ENCODE measurements around the gene C16orf92.

C16orf92 gene

GRCh38 chr16:29982560-29983419, 40.2 kb upstream of the C16orf92 start:
- H3K9me3 ChIP-seq (ENCODE audit: control insufficient read depth in 2 of 2, low read length in 2 of 2) = no peaks in the 10 kb centered on the region
- H3K27me3 ChIP-seq (ENCODE audit: control insufficient read depth in 2 of 2, insufficient read depth in 2 of 2, low read length in 2 of 2) = no peaks in the 10 kb centered on the region
- peaks cover 85 to 95% of the 10 kb centered on the region in 2 donors for H3K36me3 ChIP-seq (ENCODE audit: control insufficient read depth in 2 of 2, insufficient read depth in 2 of 2, low read length in 2 of 2)
- H3K9ac ChIP-seq (ENCODE audit: low read depth in 1 of 2, low read length in 2 of 2) = no peak overlapping the region
- no peak overlapping the region for H3K4me3 ChIP-seq (ENCODE audit: low read length in 2 of 2)
- H3K27ac ChIP-seq (ENCODE audit: low read depth in 2 of 2, low read length in 2 of 2) = no peak overlapping the region
- H3K4me1 ChIP-seq (ENCODE audit: control insufficient read depth in 2 of 2, insufficient read depth in 2 of 2, low read length in 2 of 2) = no peaks in the 10 kb centered on the region

- H3K4me3 ChIP-seq (ENCODE audit: low read length in 2 of 2) = no peak overlapping the region
- peaks cover 77 to 91% of the 10 kb centered on the region in 2 donors for H3K36me3 ChIP-seq (ENCODE audit: control insufficient read depth in 2 of 2, insufficient read depth in 2 of 2, low read length in 2 of 2)
- no peaks in the 10 kb centered on the region for H3K9me3 ChIP-seq (ENCODE audit: control insufficient read depth in 2 of 2, low read length in 2 of 2)
- no peaks in the 10 kb centered on the region for H3K27me3 ChIP-seq (ENCODE audit: control insufficient read depth in 2 of 2, insufficient read depth in 2 of 2, low read length in 2 of 2)
- H3K27ac ChIP-seq (ENCODE audit: low read depth in 2 of 2, low read length in 2 of 2) = no peak overlapping the region
- H3K4me1 ChIP-seq (ENCODE audit: control insufficient read depth in 2 of 2, insufficient read depth in 2 of 2, low read length in 2 of 2) = no peaks in the 10 kb centered on the region
- no peak overlapping the region for H3K9ac ChIP-seq (ENCODE audit: low read depth in 1 of 2, low read length in 2 of 2)
Observed at GRCh38 chr16:29983420-29984136, 39.4 kb upstream of the C16orf92 start.

- Histone ChIP-seq H3K4me3 (ENCODE audit: low read length in 2 of 2) (no peak overlapping the region), H3K36me3 (ENCODE audit: control insufficient read depth in 2 of 2, insufficient read depth in 2 of 2, low read length in 2 of 2) (peaks cover 70 to 89% of the 10 kb centered on the region in 2 donors), H3K27ac (ENCODE audit: low read depth in 2 of 2, low read length in 2 of 2) (no peak overlapping the region), H3K9ac (ENCODE audit: low read depth in 1 of 2, low read length in 2 of 2) (no peak overlapping the region), H3K9me3 (ENCODE audit: control insufficient read depth in 2 of 2, low read length in 2 of 2) (no peaks in the 10 kb centered on the region), H3K4me1 (ENCODE audit: control insufficient read depth in 2 of 2, insufficient read depth in 2 of 2, low read length in 2 of 2) (peaks cover 2 to 3% of the 10 kb centered on the region in 2 donors), H3K27me3 (ENCODE audit: control insufficient read depth in 2 of 2, insufficient read depth in 2 of 2, low read length in 2 of 2) (no peaks in the 10 kb centered on the region)
Observed at GRCh38 chr16:29984137-29984763, 38.7 kb upstream of the C16orf92 start.

GRCh38 chr16:29984764-29985147, 38.2 kb upstream of the C16orf92 start:
- Histone ChIP-seq H3K4me1 (ENCODE audit: control insufficient read depth in 2 of 2, insufficient read depth in 2 of 2, low read length in 2 of 2) (peaks cover 5 to 7% of the 10 kb centered on the region in 2 donors), H3K4me3 (ENCODE audit: low read length in 2 of 2) (no peak overlapping the region), H3K9me3 (ENCODE audit: control insufficient read depth in 2 of 2, low read length in 2 of 2) (no peaks in the 10 kb centered on the region), H3K27me3 (ENCODE audit: control insufficient read depth in 2 of 2, insufficient read depth in 2 of 2, low read length in 2 of 2) (no peaks in the 10 kb centered on the region), H3K9ac (ENCODE audit: low read depth in 1 of 2, low read length in 2 of 2) (no peak overlapping the region), H3K27ac (ENCODE audit: low read depth in 2 of 2, low read length in 2 of 2) (no peak overlapping the region), H3K36me3 (ENCODE audit: control insufficient read depth in 2 of 2, insufficient read depth in 2 of 2, low read length in 2 of 2) (peaks cover 65 to 87% of the 10 kb centered on the region in 2 donors)

- H3K9me3 ChIP-seq (ENCODE audit: control insufficient read depth in 2 of 2, low read length in 2 of 2) = no peaks in the 10 kb centered on the region
- H3K9ac ChIP-seq (ENCODE audit: low read depth in 1 of 2, low read length in 2 of 2) = no peak overlapping the region
- H3K36me3 ChIP-seq (ENCODE audit: control insufficient read depth in 2 of 2, insufficient read depth in 2 of 2, low read length in 2 of 2) = peaks cover 60 to 81% of the 10 kb centered on the region in 2 donors
- no peak overlapping the region for H3K4me3 ChIP-seq (ENCODE audit: low read length in 2 of 2)
- H3K27ac ChIP-seq (ENCODE audit: low read depth in 2 of 2, low read length in 2 of 2) = no peak overlapping the region
- H3K27me3 ChIP-seq (ENCODE audit: control insufficient read depth in 2 of 2, insufficient read depth in 2 of 2, low read length in 2 of 2) = no peaks in the 10 kb centered on the region
- peaks cover 7 to 12% of the 10 kb centered on the region in 2 donors for H3K4me1 ChIP-seq (ENCODE audit: control insufficient read depth in 2 of 2, insufficient read depth in 2 of 2, low read length in 2 of 2)
Observed at GRCh38 chr16:29985271-29985811, 37.7 kb upstream of the C16orf92 start.

- peaks cover 8 to 15% of the 10 kb centered on the region in 2 donors for H3K4me1 ChIP-seq (ENCODE audit: control insufficient read depth in 2 of 2, insufficient read depth in 2 of 2, low read length in 2 of 2)
- no peak overlapping the region for H3K27ac ChIP-seq (ENCODE audit: low read depth in 2 of 2, low read length in 2 of 2)
- H3K9me3 ChIP-seq (ENCODE audit: control insufficient read depth in 2 of 2, low read length in 2 of 2) = no peaks in the 10 kb centered on the region
- peaks cover 60 to 72% of the 10 kb centered on the region in 2 donors for H3K36me3 ChIP-seq (ENCODE audit: control insufficient read depth in 2 of 2, insufficient read depth in 2 of 2, low read length in 2 of 2)
- no peaks in the 10 kb centered on the region for H3K27me3 ChIP-seq (ENCODE audit: control insufficient read depth in 2 of 2, insufficient read depth in 2 of 2, low read length in 2 of 2)
- H3K4me3 ChIP-seq (ENCODE audit: low read length in 2 of 2) = no peak overlapping the region
- H3K9ac ChIP-seq (ENCODE audit: low read depth in 1 of 2, low read length in 2 of 2) = no peak overlapping the region
Observed at GRCh38 chr16:29986231-29986630, 36.8 kb upstream of the C16orf92 start.

GRCh38 chr16:29986931-29987330, 36.1 kb upstream of the C16orf92 start:
- H3K9me3 ChIP-seq (ENCODE audit: control insufficient read depth in 2 of 2, low read length in 2 of 2) = no peaks in the 10 kb centered on the region
- no peaks in the 10 kb centered on the region for H3K27me3 ChIP-seq (ENCODE audit: control insufficient read depth in 2 of 2, insufficient read depth in 2 of 2, low read length in 2 of 2)
- peaks cover 56 to 65% of the 10 kb centered on the region in 2 donors for H3K36me3 ChIP-seq (ENCODE audit: control insufficient read depth in 2 of 2, insufficient read depth in 2 of 2, low read length in 2 of 2)
- no peak overlapping the region for H3K27ac ChIP-seq (ENCODE audit: low read depth in 2 of 2, low read length in 2 of 2)
- no peak overlapping the region for H3K4me3 ChIP-seq (ENCODE audit: low read length in 2 of 2)
- H3K4me1 ChIP-seq (ENCODE audit: control insufficient read depth in 2 of 2, insufficient read depth in 2 of 2, low read length in 2 of 2) = peaks cover 8 to 15% of the 10 kb centered on the region in 2 donors
- no peak overlapping the region for H3K9ac ChIP-seq (ENCODE audit: low read depth in 1 of 2, low read length in 2 of 2)

- Histone ChIP-seq H3K36me3 (ENCODE audit: control insufficient read depth in 2 of 2, insufficient read depth in 2 of 2, low read length in 2 of 2) (peaks cover 53 to 62% of the 10 kb centered on the region in 2 donors), H3K27ac (ENCODE audit: low read depth in 2 of 2, low read length in 2 of 2) (no peak overlapping the region), H3K9ac (ENCODE audit: low read depth in 1 of 2, low read length in 2 of 2) (no peak overlapping the region), H3K9me3 (ENCODE audit: control insufficient read depth in 2 of 2, low read length in 2 of 2) (no peaks in the 10 kb centered on the region), H3K4me1 (ENCODE audit: control insufficient read depth in 2 of 2, insufficient read depth in 2 of 2, low read length in 2 of 2) (peaks cover 8 to 15% of the 10 kb centered on the region in 2 donors), H3K4me3 (ENCODE audit: low read length in 2 of 2) (no peak overlapping the region), H3K27me3 (ENCODE audit: control insufficient read depth in 2 of 2, insufficient read depth in 2 of 2, low read length in 2 of 2) (no peaks in the 10 kb centered on the region)
Observed at GRCh38 chr16:29987371-29988085, 35.5 kb upstream of the C16orf92 start.

GRCh38 chr16:29988346-29989075, 34.5 kb upstream of the C16orf92 start:
- H3K9me3 ChIP-seq (ENCODE audit: control insufficient read depth in 2 of 2, low read length in 2 of 2) = no peaks in the 10 kb centered on the region
- no peak overlapping the region for H3K27ac ChIP-seq (ENCODE audit: low read depth in 2 of 2, low read length in 2 of 2)
- H3K36me3 ChIP-seq (ENCODE audit: control insufficient read depth in 2 of 2, insufficient read depth in 2 of 2, low read length in 2 of 2) = peaks cover 48 to 61% of the 10 kb centered on the region in 2 donors
- no peak overlapping the region for H3K9ac ChIP-seq (ENCODE audit: low read depth in 1 of 2, low read length in 2 of 2)
- no peak overlapping the region for H3K4me3 ChIP-seq (ENCODE audit: low read length in 2 of 2)
- H3K27me3 ChIP-seq (ENCODE audit: control insufficient read depth in 2 of 2, insufficient read depth in 2 of 2, low read length in 2 of 2) = no peaks in the 10 kb centered on the region
- H3K4me1 ChIP-seq (ENCODE audit: control insufficient read depth in 2 of 2, insufficient read depth in 2 of 2, low read length in 2 of 2) = peaks cover 8 to 15% of the 10 kb centered on the region in 2 donors
